Stomach (tissue), 4 donors: ENCODE data around the gene ERGIC3.

Experiments
- EP300 ChIP-seq: sonication (generic); formaldehyde crosslinking; IDR thresholded peaks from one replicate; pipeline ENCODE4 v1.6.1; 2017; ENCODE audit warnings: antibody characterized with exemption
- TF ChIP-seq, protein P1 (sequence below), 7 experiments: fragments of 450-650 bp in 4 of 7; fragments of 200-600 bp in 3 of 7; sonication (generic) in 3 of 7; IDR thresholded peaks; one replicate each; pipeline ENCODE4 v1.5.1; 2016 to 2019; ENCODE audit warnings: antibody characterized with exemption in 7 of 7, control low read depth in 2 of 7, mild to moderate bottlenecking in 1 of 7

DNA sequence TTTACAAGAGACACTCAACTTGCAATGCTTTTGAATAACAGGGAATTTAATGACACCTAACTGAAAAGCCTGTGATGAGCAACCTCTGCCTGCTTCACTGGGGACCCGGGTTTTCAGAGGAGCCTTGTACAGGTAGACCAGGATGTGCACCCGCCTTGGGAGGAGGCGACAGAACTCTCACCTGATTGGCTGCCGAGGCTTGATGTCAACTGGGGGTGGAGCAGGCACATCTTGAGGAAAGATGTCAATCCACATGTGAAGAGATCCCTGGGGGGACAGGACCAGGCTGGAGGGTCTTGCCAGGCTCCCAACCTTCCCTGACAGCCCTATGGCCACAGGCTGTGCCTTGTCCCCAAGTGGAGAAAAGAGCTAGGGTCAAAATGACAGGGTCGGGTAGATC is 19.8 kb downstream of the ERGIC3 start:
- TF ChIP-seq, protein P1, sequence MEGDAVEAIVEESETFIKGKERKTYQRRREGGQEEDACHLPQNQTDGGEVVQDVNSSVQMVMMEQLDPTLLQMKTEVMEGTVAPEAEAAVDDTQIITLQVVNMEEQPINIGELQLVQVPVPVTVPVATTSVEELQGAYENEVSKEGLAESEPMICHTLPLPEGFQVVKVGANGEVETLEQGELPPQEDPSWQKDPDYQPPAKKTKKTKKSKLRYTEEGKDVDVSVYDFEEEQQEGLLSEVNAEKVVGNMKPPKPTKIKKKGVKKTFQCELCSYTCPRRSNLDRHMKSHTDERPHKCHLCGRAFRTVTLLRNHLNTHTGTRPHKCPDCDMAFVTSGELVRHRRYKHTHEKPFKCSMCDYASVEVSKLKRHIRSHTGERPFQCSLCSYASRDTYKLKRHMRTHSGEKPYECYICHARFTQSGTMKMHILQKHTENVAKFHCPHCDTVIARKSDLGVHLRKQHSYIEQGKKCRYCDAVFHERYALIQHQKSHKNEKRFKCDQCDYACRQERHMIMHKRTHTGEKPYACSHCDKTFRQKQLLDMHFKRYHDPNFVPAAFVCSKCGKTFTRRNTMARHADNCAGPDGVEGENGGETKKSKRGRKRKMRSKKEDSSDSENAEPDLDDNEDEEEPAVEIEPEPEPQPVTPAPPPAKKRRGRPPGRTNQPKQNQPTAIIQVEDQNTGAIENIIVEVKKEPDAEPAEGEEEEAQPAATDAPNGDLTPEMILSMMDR (IDR thresholded peaks at IDR 0.05): no peak
- no peak for TF ChIP-seq EP300
